ENCODE measurements around the gene SNX8. TPM values are rescaled to one million over a fixed set of nuclear protein-coding genes. Genes with fewer than 3 reads are reported as not detected.

Gene SNX8
- total RNA-seq, 1 donor from 2014 or later, result 40.7 TPM

DNA sequence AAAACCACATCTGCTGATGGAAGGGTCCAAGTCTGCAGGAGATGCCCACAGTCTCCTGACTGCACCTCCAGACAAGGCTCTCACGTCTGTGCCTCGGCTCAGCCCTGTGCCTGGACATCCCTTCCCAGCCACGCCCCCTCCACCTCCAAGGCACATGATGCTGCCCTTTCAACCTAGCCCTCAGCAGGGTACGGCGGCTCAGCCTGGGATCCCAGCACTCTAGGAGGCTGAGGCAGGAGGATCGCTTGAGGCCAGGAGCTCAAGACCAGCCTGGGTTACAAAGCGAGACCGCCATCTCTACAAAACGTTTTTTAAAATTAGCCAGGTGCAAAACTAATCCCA is 95.8 kb downstream of the SNX8 start:
- Mint-ChIP-seq H3K36me3 (ENCODE audit: low read depth, unreplicated experiment) (peaks cover 43% of the 10 kb centered on the region), H3K4me1 (ENCODE audit: unreplicated experiment) (no peaks in the 10 kb centered on the region), H3K9me3 (ENCODE audit: unreplicated experiment) (no peaks in the 10 kb centered on the region), H3K27me3 (ENCODE audit: unreplicated experiment) (peaks cover 4% of the 10 kb centered on the region), H3K27ac (ENCODE audit: unreplicated experiment) (no peak overlapping the region), H3K4me3 (ENCODE audit: unreplicated experiment) (no peak overlapping the region)
- TF ChIP-seq, protein P1, sequence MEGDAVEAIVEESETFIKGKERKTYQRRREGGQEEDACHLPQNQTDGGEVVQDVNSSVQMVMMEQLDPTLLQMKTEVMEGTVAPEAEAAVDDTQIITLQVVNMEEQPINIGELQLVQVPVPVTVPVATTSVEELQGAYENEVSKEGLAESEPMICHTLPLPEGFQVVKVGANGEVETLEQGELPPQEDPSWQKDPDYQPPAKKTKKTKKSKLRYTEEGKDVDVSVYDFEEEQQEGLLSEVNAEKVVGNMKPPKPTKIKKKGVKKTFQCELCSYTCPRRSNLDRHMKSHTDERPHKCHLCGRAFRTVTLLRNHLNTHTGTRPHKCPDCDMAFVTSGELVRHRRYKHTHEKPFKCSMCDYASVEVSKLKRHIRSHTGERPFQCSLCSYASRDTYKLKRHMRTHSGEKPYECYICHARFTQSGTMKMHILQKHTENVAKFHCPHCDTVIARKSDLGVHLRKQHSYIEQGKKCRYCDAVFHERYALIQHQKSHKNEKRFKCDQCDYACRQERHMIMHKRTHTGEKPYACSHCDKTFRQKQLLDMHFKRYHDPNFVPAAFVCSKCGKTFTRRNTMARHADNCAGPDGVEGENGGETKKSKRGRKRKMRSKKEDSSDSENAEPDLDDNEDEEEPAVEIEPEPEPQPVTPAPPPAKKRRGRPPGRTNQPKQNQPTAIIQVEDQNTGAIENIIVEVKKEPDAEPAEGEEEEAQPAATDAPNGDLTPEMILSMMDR (IDR thresholded peaks at IDR 0.05; ENCODE audit: unreplicated experiment), result no peak
- no peak for DNase-seq (ENCODE audit: low spot score)

DNA sequence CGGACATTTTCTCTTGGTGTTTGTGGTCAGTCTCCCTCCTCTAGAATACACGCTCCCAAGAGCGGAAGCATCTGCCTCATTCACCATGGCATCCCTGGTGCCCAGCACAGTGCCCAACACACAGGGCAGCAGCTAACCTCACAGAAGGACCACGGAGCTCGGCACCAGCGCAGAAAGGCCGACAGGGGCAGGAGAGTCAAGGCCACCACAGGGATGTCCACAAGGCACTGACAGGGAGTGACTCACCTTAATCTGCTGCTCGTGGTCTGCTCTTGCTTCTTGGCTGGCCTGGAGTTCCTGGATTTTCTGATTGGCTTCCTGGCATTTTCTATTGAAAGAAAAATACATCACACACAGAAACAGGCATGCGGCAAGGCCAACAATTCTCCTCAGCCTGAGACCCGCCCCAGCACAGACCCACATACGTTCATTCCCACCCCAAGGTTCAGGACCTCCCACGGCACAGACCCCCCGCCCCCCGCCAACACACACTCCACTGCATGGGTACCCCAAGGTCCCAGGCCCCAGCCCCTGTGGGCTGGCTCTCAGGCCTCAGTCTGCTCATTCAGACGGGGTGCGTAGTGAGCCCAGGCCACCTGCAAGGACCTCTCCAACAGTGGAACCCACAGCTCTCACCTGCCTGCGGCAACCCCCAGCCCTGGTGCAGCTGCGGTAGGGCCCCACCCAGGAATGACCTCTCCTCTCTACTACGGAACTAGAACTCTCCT is 96.4 kb downstream of the SNX8 start:
- no peaks in the 10 kb centered on the region for H3K4me1 Mint-ChIP-seq (ENCODE audit: unreplicated experiment)
- peaks cover 2% of the 10 kb centered on the region for H3K27me3 Mint-ChIP-seq (ENCODE audit: unreplicated experiment)
- no peak for DNase-seq (ENCODE audit: low spot score)
- no peak overlapping the region for H3K27ac Mint-ChIP-seq (ENCODE audit: unreplicated experiment)
- H3K36me3 Mint-ChIP-seq (ENCODE audit: low read depth, unreplicated experiment), result peaks cover 46% of the 10 kb centered on the region
- no peak overlapping the region for H3K4me3 Mint-ChIP-seq (ENCODE audit: unreplicated experiment)
- no peaks in the 10 kb centered on the region for H3K9me3 Mint-ChIP-seq (ENCODE audit: unreplicated experiment)
- TF ChIP-seq, protein P1 (IDR thresholded peaks at IDR 0.05; ENCODE audit: unreplicated experiment), result no peak

DNA sequence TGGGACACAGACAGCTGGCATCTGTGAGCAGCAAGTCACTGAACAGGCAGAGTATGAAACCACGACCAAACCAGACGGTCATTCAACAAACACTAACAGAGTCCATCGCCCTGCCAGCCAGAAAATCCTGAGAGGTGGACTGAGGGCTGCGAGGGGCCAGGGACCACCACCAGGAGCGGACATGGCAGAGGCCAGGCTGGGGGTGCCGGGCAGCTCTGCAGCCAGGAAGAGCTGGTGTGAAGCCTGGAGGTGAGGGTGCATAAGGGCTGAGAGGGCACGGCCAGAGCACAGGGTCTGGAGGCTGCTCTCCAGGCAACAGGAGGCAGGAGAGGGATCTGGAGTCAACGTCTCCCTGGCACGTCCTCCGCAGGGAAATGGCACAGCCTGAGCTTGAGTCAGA is 97.0 kb downstream of the SNX8 start:
- H3K9me3 Mint-ChIP-seq (ENCODE audit: unreplicated experiment), result no peaks in the 10 kb centered on the region
- TF ChIP-seq, protein P1 (IDR thresholded peaks at IDR 0.05; ENCODE audit: unreplicated experiment), result no peak
- no peak overlapping the region for H3K27ac Mint-ChIP-seq (ENCODE audit: unreplicated experiment)
- peaks cover 47% of the 10 kb centered on the region for H3K36me3 Mint-ChIP-seq (ENCODE audit: low read depth, unreplicated experiment)
- peaks cover 2% of the 10 kb centered on the region for H3K27me3 Mint-ChIP-seq (ENCODE audit: unreplicated experiment)
- no peaks in the 10 kb centered on the region for H3K4me1 Mint-ChIP-seq (ENCODE audit: unreplicated experiment)
- peak overlapping the region; percentile 49 for H3K4me3 Mint-ChIP-seq (ENCODE audit: unreplicated experiment)
- no peak for DNase-seq (ENCODE audit: low spot score)

DNA sequence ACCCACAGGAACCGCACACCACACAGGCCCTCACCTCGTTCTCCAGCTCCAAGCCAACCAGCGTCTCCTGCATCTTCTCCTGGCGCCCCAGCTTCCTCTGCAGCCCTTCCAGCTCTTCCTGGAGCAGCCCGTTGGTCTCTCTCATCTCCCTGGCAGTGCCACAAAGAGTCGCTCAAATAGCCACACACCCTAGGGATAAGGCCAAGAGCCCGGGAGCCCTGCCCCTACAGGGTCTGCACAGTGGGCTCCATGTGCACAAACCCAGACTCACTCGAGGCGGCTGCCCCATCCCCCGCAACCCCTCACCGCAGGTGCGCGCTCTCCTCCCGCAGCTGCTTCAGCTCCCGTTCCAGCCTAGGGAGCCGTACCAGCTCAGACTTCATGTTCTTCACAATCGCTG is 98.4 kb downstream of the SNX8 start:
- no peak overlapping the region for H3K27ac Mint-ChIP-seq (ENCODE audit: unreplicated experiment)
- H3K36me3 Mint-ChIP-seq (ENCODE audit: low read depth, unreplicated experiment), result peaks cover 50% of the 10 kb centered on the region
- DNase-seq (ENCODE audit: low spot score), result no peak
- peaks cover 6% of the 10 kb centered on the region for H3K27me3 Mint-ChIP-seq (ENCODE audit: unreplicated experiment)
- no peaks in the 10 kb centered on the region for H3K9me3 Mint-ChIP-seq (ENCODE audit: unreplicated experiment)
- no peaks in the 10 kb centered on the region for H3K4me1 Mint-ChIP-seq (ENCODE audit: unreplicated experiment)
- H3K4me3 Mint-ChIP-seq (ENCODE audit: unreplicated experiment), result peak overlapping the region; percentile 9
- TF ChIP-seq, protein P1 (IDR thresholded peaks at IDR 0.05; ENCODE audit: unreplicated experiment), result no peak

DNA sequence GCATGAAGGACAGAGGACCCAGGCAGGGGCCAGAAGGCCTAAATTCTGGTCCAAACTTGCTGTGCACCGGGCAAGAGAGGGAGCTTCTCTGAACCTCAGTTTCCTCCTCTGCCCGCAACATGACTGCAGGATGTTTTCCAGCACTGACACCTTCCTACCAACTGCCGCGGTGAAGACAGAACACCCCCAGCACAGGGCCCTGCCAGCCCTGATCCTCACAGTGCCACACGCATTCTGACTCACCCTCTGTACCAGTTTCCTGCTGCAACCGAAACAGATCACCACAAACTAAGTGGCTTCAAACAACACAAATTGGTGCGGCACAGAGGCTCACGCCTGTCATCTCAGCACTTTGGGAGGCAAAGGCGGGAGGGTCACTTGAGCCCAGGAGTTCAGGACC is 99.6 kb downstream of the SNX8 start:
- no peaks in the 10 kb centered on the region for H3K4me1 Mint-ChIP-seq (ENCODE audit: unreplicated experiment)
- H3K27me3 Mint-ChIP-seq (ENCODE audit: unreplicated experiment), result peaks cover 5% of the 10 kb centered on the region
- no peak overlapping the region for H3K27ac Mint-ChIP-seq (ENCODE audit: unreplicated experiment)
- no peak for DNase-seq (ENCODE audit: low spot score)
- H3K36me3 Mint-ChIP-seq (ENCODE audit: low read depth, unreplicated experiment), result peaks cover 50% of the 10 kb centered on the region
- H3K9me3 Mint-ChIP-seq (ENCODE audit: unreplicated experiment), result no peaks in the 10 kb centered on the region
- TF ChIP-seq, protein P1 (IDR thresholded peaks at IDR 0.05; ENCODE audit: unreplicated experiment), result no peak
- no peak overlapping the region for H3K4me3 Mint-ChIP-seq (ENCODE audit: unreplicated experiment)
